Endodermal cell (in vitro differentiated cells): ENCODE data around the gene H6PD. TPM values are rescaled to one million over a fixed set of nuclear protein-coding genes. Genes with fewer than 3 reads are reported as not detected.
A peak's percentile ranks its signal among the peaks of the same experiment; 100 is the strongest.

Experiments
- DNase-seq: peaks from one replicate; pipeline ENCODE4 v3.0.0-alpha.2; 2017
- H3K27ac ChIP-seq: 2 replicates; pipeline ENCODE4 v1.5.1; 2013; ENCODE audit warnings: mild to moderate bottlenecking, low read depth, low read length, moderate library complexity
- H3K27me3 ChIP-seq: 2 replicates; pipeline ENCODE4 v1.6.1; 2013; ENCODE audit warnings: mild to moderate bottlenecking, low read length, moderate library complexity; ENCODE audit not compliant: insufficient read depth, control insufficient read depth, poor library complexity, severe bottlenecking
- H3K36me3 ChIP-seq: 2 replicates; pipeline ENCODE4 v1.7.0; 2013; ENCODE audit warnings: mild to moderate bottlenecking, low read length, moderate library complexity; ENCODE audit not compliant: control insufficient read depth, insufficient read depth
- H3K4me1 ChIP-seq: one replicate; pipeline ENCODE4 v1.7.0; 2013; ENCODE audit warnings: low read length; ENCODE audit not compliant: control insufficient read depth, insufficient read depth
- H3K4me3 ChIP-seq: 2 replicates; pipeline ENCODE4 v1.5.1; 2013; ENCODE audit warnings: mild to moderate bottlenecking, low read length, moderate library complexity
- H3K9ac ChIP-seq: 2 replicates; pipeline ENCODE4 v1.6.1; 2013; ENCODE audit warnings: mild to moderate bottlenecking, low read length, moderate library complexity; ENCODE audit not compliant: poor library complexity, severe bottlenecking; ENCODE audit errors: extremely low read depth
- H3K9me3 ChIP-seq: 2 replicates; pipeline ENCODE4 v1.6.1; 2013; ENCODE audit warnings: mild to moderate bottlenecking, low read length, moderate library complexity; ENCODE audit not compliant: control insufficient read depth
- H3K27ac Mint-ChIP-seq: 2 replicates; pipeline ENCODE4 v1.8.0; 2020; ENCODE audit warnings: mixed read lengths
- H3K27me3 Mint-ChIP-seq: 2 replicates; pipeline ENCODE4 v1.8.0; 2021; ENCODE audit warnings: mild to moderate bottlenecking, mixed read lengths; ENCODE audit not compliant: insufficient read depth
- H3K36me3 Mint-ChIP-seq: 2 replicates; pipeline ENCODE4 v1.8.0; 2020; ENCODE audit warnings: low read depth, mixed read lengths
- H3K4me1 Mint-ChIP-seq: 2 replicates; pipeline ENCODE4 v1.8.0; 2020; ENCODE audit warnings: mixed read lengths
- H3K4me3 Mint-ChIP-seq: 2 replicates; pipeline ENCODE4 v1.8.0; 2020; ENCODE audit warnings: mild to moderate bottlenecking, moderate library complexity, mixed read lengths
- H3K9me3 Mint-ChIP-seq: 2 replicates; pipeline ENCODE4 v1.8.0; 2020; ENCODE audit warnings: mild to moderate bottlenecking, mixed read lengths
- CTCF ChIP-seq: fragments of 200-600 bp; sonication (generic); conservative IDR thresholded peaks from 2 replicates; pipeline ENCODE4 v1.5.0; 2021; ENCODE audit warnings: antibody characterized with exemption, mild to moderate bottlenecking
- WGBS, 2 experiments: methylation state at CpG; one replicate each; pipeline versions ENCODE4 v1.1.5 to v1.1.7; 2013; ENCODE audit warnings: missing lambda C conversion rate in 2 of 2, mixed read lengths in 1 of 2; ENCODE audit not compliant: insufficient coverage in 1 of 2, insufficient read length in 1 of 2; 5-methylcytosine and 5-hydroxymethylcytosine counted together
- total RNA-seq, 2 donors: library from RNA; stranded (reverse); fragmentation: NEBNext Ultra II Directional in 1 of 2; extraction: Animal tissue kit (Norgen Biotek cat#: 25700) in 1 of 2; gene quantifications; 2 replicates in 1 of 2; 3 replicates in 1 of 2; pipeline ENCODE4 v1.2.1, GENCODE V29; 2021

H6PD gene
- total RNA-seq, 2 donors from 2014 or later = 21.5 to 34.4 TPM

DNA sequence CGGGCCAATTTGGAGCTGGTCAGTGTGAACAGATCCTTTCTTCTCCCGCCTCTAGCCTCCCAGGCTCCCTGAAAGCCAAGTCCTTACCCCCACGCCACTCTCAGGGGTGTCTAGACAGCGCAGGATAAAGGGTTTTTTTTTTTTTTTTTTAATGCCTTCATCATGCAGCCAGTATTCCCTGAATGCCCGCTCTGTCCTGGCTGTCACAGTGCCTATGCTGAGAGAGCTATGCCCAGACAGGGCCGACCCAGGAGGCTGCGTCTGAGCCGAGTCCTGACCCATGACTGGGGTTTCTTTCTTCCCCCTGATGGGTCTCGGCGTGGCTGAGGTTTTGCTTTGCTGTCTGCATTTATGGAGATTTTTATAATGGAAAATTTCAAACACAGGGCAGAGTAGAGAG lies 76.5 kb downstream of the H6PD start:
- WGBS, 2 experiments = 90 to 92% methylated on average over 8 of the region's 10 CpGs
- no peaks in the 10 kb centered on the region for H3K27me3 Mint-ChIP-seq
- H3K4me3 ChIP-seq = peak overlapping the region; percentile 48

GRCh38 chr1:9311479-9311878 lies 76.9 kb downstream of the H6PD start:
- H3K9me3 ChIP-seq = no peaks in the 10 kb centered on the region
- H3K9ac ChIP-seq = peak overlapping the region; percentile 36
- no peak for TF ChIP-seq CTCF
- DNase-seq = no peak
- Mint-ChIP-seq H3K4me3 (peak overlapping the region; percentile 24), H3K27me3 (no peaks in the 10 kb centered on the region), H3K9me3 (no peaks in the 10 kb centered on the region), H3K4me1 (peaks cover 36% of the 10 kb centered on the region), H3K36me3 (peaks cover 9% of the 10 kb centered on the region), H3K27ac (peak overlapping the region; percentile 92)
- peak overlapping the region; percentile 86 for H3K27ac ChIP-seq
- peaks cover 3% of the 10 kb centered on the region for H3K36me3 ChIP-seq
- H3K4me1 ChIP-seq = peaks cover 8% of the 10 kb centered on the region
- H3K27me3 ChIP-seq = no peaks in the 10 kb centered on the region
- 73 to 80% methylated on average over 6 to 9 of the region's 9 CpGs for WGBS, 2 experiments
- peak overlapping the region; percentile 48 for H3K4me3 ChIP-seq

More for the DNA sequence above, 76.5 kb downstream of the H6PD start:
- peaks cover 3% of the 10 kb centered on the region for H3K36me3 ChIP-seq
- no peak for TF ChIP-seq CTCF
- H3K27me3 ChIP-seq = no peaks in the 10 kb centered on the region
- Mint-ChIP-seq H3K9me3 (no peaks in the 10 kb centered on the region), H3K4me1 (peaks cover 36% of the 10 kb centered on the region), H3K27ac (peak overlapping the region; percentile 92), H3K36me3 (peaks cover 9% of the 10 kb centered on the region), H3K4me3 (peak overlapping the region; percentile 24)
- peak overlapping the region; percentile 36 for H3K9ac ChIP-seq
- H3K27ac ChIP-seq = peak overlapping the region; percentile 86
- H3K4me1 ChIP-seq = peaks cover 8% of the 10 kb centered on the region
- H3K9me3 ChIP-seq = no peaks in the 10 kb centered on the region
- no peak for DNase-seq

GRCh38 chr1:9312168-9312720 lies 77.7 kb downstream of the H6PD start:
- Mint-ChIP-seq H3K9me3 (no peaks in the 10 kb centered on the region), H3K27me3 (no peaks in the 10 kb centered on the region), H3K27ac (no peak overlapping the region), H3K36me3 (peaks cover 9% of the 10 kb centered on the region), H3K4me1 (peaks cover 41% of the 10 kb centered on the region), H3K4me3 (no peak overlapping the region)
- Histone ChIP-seq H3K9me3 (no peaks in the 10 kb centered on the region), H3K27ac (peak overlapping the region; percentile 77), H3K4me1 (peaks cover 8% of the 10 kb centered on the region), H3K27me3 (no peaks in the 10 kb centered on the region), H3K4me3 (no peak overlapping the region), H3K9ac (no peak overlapping the region), H3K36me3 (peaks cover 3% of the 10 kb centered on the region)
- WGBS, 2 experiments = 83 to 94% methylated on average over 12 to 18 of the region's 18 CpGs
- DNase-seq = no peak
- TF ChIP-seq CTCF = no peak
